AG04450 (cell line): ENCODE data around the gene CSE1L. TPM values are rescaled to one million over a fixed set of nuclear protein-coding genes. Genes with fewer than 3 reads are reported as not detected.
A peak's percentile ranks its signal among the peaks of the same experiment; 100 is the strongest.
"Not testable (repeated sequence)": the region's sequence is repeated elsewhere in the genome, so short reads cannot be mapped to it uniquely, and the experiment has no call there.

ENCODE experiments used
- CTCF ChIA-PET: fragments of 300-600, 350-600 bp; formaldehyde crosslinking; extraction: SDS; loops from one replicate; lab custom pipeline; 2022; ENCODE audit warnings: antibody characterized with exemption, inconsistent platforms; lab: Charles Lee
- POLR2A ChIA-PET: fragments of 350-600 bp; formaldehyde crosslinking; extraction: SDS; loops from one replicate; lab custom pipeline; 2021; ENCODE audit warnings: antibody characterized with exemption, inconsistent platforms; lab: Yijun Ruan, JAX
- DNase-seq: peaks from one replicate; pipeline ENCODE4 v3.0.0-alpha.2; 2011; ENCODE audit warnings: low read depth, low spot score
- H3K27ac ChIP-seq: one replicate; pipeline ENCODE4 v1.5.1; 2012; ENCODE audit warnings: low read depth, low read length, control low read depth
- H3K27me3 ChIP-seq: one replicate; pipeline ENCODE4 v1.6.0; 2012; ENCODE audit warnings: low read length; ENCODE audit not compliant: control insufficient read depth, insufficient read depth
- H3K4me3 ChIP-seq: 2 replicates; pipeline ENCODE4 v1.5.1; 2011; ENCODE audit warnings: mild to moderate bottlenecking, low read depth, low read length, control low read depth
- H3K9me3 ChIP-seq: 2 replicates; pipeline ENCODE4 v1.5.1; 2012; ENCODE audit warnings: low read length; ENCODE audit not compliant: control insufficient read depth, insufficient read depth
- polyA plus RNA-seq: library from polyadenylated mRNA; depleted of rRNA; stranded (reverse); fragments of >200 nt; gene quantifications from 2 replicates; pipeline ENCODE4 v1.2.3, GENCODE V29; 2011
- TF ChIP-seq, protein P1 (sequence below): IDR thresholded peaks from 2 replicates; pipeline ENCODE4 v1.5.1; 2011; ENCODE audit warnings: low read depth, low read length, control low read depth, inconsistent platforms

Gene CSE1L
- polyA plus RNA-seq, 1 experiment = 49.3 TPM

DNA sequence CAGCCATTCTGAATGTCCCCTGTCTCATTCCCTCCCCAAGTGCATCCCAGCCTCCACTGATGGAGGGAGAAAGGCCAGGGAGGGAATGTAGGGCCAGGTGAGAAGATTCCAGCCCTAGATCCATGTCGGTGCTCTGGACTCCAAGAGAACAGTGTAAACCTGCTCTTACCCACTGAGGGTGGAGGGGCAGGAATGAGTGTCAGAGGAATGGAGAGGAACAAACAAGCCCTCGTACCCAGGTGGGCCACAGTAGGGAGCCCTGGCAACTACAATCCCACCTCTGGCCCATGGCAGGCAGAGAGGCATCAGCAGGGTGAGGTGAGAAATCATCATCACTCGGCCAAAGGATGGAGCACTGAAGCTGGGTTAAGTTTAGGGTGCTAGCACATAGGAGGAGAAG is 87.5 kb downstream of the CSE1L start:
- ChIA-PET CTCF (interaction anchor here (0.5 to 7.4 kb wide), 12 partner anchors 13 to 112 kb away, joined by 3 to 221 read pairs (median 5); partner anchors contain the start of gene DDX27), POLR2A (interaction anchor here (0.9 to 1.0 kb wide), 2 partner anchors 14 to 85 kb away, joined by 3 read pairs; partner anchors contain the start of gene DDX27)
- H3K27ac ChIP-seq = peak overlapping the region; percentile 47
- H3K4me3 ChIP-seq = no peak overlapping the region
- DNase-seq = no peak
- TF ChIP-seq, protein P1, sequence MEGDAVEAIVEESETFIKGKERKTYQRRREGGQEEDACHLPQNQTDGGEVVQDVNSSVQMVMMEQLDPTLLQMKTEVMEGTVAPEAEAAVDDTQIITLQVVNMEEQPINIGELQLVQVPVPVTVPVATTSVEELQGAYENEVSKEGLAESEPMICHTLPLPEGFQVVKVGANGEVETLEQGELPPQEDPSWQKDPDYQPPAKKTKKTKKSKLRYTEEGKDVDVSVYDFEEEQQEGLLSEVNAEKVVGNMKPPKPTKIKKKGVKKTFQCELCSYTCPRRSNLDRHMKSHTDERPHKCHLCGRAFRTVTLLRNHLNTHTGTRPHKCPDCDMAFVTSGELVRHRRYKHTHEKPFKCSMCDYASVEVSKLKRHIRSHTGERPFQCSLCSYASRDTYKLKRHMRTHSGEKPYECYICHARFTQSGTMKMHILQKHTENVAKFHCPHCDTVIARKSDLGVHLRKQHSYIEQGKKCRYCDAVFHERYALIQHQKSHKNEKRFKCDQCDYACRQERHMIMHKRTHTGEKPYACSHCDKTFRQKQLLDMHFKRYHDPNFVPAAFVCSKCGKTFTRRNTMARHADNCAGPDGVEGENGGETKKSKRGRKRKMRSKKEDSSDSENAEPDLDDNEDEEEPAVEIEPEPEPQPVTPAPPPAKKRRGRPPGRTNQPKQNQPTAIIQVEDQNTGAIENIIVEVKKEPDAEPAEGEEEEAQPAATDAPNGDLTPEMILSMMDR = no peak
- no peaks in the 10 kb centered on the region for H3K27me3 ChIP-seq
- no peaks in the 10 kb centered on the region for H3K9me3 ChIP-seq

DNA sequence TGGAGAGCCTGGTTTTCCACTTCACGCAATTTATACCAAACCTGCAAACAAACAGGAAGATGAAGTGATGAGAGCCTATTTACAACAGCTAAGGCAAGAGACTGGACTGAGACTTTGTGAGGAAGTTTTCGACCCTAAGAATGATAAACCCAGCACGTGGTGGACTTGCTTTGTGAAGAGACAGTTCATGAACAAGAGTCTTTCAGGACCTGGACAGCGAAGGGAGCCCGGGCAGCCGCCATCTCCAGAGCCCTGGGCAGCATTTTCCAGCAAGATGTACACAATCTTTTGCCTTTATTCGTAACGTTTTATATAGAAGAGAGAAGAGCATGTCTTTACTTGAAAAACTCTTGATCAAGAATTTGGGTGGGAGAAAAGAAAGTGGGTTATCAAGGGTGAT is 88.7 kb downstream of the CSE1L start:
- CTCF ChIA-PET = interaction anchor here (0.6 to 7.4 kb wide), 3 partner anchors 12 to 230 kb away, joined by 5 to 221 read pairs (median 7); partner anchors contain the start of gene DDX27
- POLR2A ChIA-PET, H3K27ac ChIP-seq: not testable (repeated sequence)

DNA sequence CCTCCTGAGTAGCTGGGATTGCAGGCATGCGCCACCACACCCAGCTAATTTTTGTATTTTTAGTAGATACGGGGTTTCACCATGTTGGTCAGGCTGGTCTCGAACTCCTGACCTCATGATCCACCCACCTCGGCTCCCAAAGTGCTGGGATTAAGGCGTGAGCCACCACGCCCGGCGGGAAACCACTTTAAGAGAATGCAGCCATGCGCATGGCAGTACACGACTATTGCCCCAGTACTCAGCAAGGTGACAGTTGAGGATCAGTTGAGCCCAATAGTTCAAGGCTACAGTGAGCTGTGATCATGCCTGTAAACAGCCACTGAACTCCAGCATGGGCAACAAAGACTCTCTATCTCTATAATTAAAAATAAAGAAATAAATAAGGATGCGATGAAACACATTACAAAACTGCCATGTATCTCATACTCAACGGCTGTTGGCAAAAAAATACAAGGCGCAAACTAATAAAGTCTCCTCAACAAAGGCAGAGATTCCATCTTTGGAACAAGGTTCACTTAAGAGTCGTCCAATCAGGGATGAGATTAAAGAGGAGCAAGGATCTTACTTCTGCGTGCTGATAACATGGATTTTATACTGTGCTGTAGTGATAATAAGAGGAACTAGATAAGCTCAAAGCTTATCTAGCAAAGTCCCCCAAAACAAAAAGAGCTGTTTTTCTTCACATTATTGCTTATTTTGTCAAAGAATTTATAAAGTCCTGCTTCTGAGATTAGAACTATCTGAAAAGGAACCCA is 90.9 kb downstream of the CSE1L start:
- DNase-seq = no peak
- Histone ChIP-seq H3K9me3 (no peaks in the 10 kb centered on the region), H3K27ac (no peak overlapping the region), H3K27me3 (no peaks in the 10 kb centered on the region), H3K4me3 (no peak overlapping the region)
- CTCF ChIA-PET = interaction anchor here (7.4 kb wide), 1 partner anchor 80 kb away, joined by 221 read pairs; the partner anchor contains the start of gene DDX27
- TF ChIP-seq, protein P1 = no peak
- POLR2A ChIA-PET = interaction anchor here (0.7 kb wide), 1 partner anchor 9 kb away, joined by 4 read pairs; no protein-coding TSS in a partner anchor

More for the DNA sequence above, 88.7 kb downstream of the CSE1L start:
- not testable (repeated sequence) for H3K9me3 ChIP-seq, H3K27me3 ChIP-seq, DNase-seq, H3K4me3 ChIP-seq

DNA sequence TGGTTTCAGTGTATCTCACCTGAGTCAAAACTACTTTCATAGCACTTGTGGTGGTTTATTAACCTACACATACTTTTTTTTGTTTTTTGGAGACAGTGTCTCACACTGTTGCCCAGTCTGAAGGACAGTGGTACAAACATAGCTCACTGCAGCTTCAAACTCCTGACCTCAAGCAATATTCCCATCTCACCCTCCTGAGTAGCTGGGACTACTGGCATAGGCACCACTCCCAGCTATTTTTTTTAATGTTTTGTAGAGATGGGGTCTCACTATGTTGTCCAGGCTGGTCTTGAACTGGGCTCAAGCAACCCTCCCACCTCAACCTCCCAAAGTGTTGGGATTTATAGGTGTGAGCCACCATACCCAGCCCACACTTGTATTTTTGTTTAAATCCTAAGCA is 92.3 kb downstream of the CSE1L start:
- ChIA-PET POLR2A (no interaction called here), CTCF (interaction anchor here (0.5 to 7.4 kb wide), 3 partner anchors 8 to 78 kb away, joined by 4 to 221 read pairs (median 4); partner anchors contain the start of gene DDX27)
- Histone ChIP-seq H3K4me3 (no peak overlapping the region), H3K9me3 (no peaks in the 10 kb centered on the region), H3K27ac (no peak overlapping the region), H3K27me3 (no peaks in the 10 kb centered on the region)
- DNase-seq = no peak
- TF ChIP-seq, protein P1 = no peak

DNA sequence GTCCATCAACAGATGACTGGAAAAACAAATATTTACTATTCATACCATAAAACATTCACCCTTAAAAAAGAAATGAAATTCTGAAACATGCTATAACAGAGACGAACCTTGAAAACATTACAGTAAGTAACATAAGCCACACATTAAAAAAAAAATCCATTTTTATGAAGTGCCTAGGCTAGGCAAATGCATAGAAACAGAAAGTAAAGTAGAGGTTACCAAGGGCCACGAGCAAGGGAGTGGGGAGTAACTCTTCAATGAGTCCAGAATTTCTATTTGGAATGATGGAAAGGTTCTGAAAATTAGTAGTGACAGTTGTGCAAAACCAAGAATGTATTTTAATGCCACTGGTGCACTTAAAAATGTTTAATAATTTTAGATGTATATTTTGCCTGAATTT is 94.3 kb downstream of the CSE1L start:
- no peaks in the 10 kb centered on the region for H3K27me3 ChIP-seq
- H3K4me3 ChIP-seq = no peak overlapping the region
- CTCF ChIA-PET = interaction anchor here (0.6 to 1.2 kb wide), 2 partner anchors 77 to 106 kb away, joined by 3 to 5 read pairs; no protein-coding TSS in a partner anchor
- no peak for DNase-seq
- no peak overlapping the region for H3K27ac ChIP-seq
- no peaks in the 10 kb centered on the region for H3K9me3 ChIP-seq
- POLR2A ChIA-PET = no interaction called here
- TF ChIP-seq, protein P1 = no peak
